ENCODE results near the gene UNC93A.
"Not testable (repeated sequence)": the region's sequence is repeated elsewhere in the genome, so short reads cannot be mapped to it uniquely, and the experiment has no call there.

UNC93A gene

GRCh38 chr6:167317172-167317571, 26.1 kb downstream of the UNC93A start:
- no peak for DNase-seq

DNA sequence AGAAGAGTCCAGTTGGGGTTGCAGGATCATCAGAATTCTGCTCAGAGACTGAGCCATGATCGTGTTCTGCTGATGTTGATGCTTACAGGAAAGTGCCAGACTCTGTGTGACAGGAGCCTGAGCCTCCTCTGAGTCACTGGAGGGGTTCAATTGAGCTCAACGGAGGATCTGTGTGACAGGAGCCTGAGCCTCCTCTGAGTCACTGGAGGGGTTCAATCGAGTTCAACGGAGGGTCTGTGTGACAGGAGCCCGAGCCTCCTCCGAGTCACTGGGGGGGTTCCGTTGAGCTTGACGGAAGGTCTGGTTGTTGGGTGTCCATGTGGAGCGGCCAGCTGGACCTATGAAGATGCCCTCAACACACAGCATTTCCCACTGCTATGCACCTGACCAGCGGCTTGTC, 27.2 kb downstream of the UNC93A start:
- not testable (repeated sequence) for DNase-seq

DNA sequence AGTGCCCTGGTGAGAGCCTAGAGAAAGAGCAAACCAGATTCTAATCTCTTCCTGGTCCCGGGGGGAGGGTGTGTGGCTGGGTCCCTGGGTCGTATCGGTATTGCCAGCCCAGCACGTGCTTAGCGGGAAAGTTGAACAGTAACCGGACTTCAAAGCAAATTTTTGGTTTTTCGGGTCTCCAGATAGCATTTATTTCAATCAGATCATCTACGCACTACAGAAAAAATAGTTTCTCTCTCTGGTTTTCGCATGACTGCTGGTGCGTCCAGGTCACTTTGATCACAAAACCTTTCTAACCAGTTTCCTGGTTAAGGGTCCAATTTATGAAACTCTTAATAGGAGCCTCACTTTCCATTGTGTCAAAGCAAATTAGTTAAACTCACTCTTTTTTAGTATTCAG, 27.7 kb downstream of the UNC93A start:
- DNase-seq = not testable (repeated sequence)

DNA sequence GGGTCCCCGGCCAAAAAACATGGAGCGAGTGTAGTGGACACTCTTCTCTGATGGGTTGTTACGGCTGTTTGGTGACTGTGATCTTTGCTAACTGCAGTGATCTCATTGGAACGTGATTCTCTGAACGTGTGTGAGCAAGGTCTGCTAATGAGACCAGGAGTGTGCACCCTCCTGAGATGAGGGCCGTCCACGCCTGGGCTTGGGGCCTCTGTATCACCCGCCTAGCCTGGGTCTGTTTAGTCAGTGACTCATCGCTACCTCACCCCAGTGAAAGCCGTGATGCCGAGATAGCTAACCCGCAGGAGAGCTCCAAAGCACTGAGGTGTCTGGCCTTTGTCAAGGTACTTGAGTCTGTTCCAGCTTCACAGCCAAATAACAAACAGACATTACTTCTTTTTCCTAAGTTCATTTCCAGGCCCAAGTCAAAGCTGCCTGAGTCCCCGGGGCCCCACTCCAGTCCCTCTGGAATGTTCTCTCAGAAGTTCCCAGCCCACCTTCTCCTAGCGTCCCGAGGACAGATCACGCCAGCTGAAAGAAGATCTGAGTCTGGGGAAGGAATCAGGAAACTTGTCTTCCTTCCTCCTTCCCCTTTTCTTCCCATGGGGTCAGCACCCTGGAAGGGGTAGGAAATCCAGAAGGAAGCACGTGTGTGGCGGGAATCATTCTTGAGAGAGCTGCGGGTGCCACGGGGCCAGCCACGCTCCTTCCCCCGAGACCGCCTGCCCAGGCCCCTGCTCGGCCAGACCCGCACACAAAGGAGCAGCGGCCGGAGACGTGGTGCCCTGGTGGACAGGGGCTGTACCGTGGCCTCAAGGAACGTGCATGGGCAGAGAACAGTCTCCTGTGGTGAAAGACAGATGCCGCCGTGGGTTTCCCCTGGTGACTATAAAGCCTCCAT, 29.0 kb downstream of the UNC93A start:
- DNase-seq = not testable (repeated sequence)

GRCh38 chr6:167320754-167321056, 29.6 kb downstream of the UNC93A start:
- not testable (repeated sequence) for DNase-seq

DNA sequence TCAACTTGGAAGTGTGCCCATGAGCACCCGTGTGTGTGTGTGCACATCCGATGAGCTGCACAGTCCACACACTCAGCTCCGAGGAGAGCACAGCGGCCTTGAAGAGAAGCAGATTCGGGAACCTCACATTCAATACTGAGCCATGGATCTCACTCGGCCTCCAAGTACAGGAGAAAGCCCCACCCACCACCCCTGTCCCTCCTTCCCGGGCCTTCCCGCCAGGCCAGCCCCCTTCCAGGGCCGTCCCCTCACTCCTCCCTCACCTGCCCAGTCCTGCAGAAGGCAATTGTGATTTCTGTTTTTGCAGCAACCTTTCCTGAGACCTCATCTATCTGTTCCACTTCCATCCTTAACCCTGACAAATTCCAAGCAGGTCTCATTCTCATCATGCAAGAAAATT, 30.1 kb downstream of the UNC93A start:
- not testable (repeated sequence) for DNase-seq

DNA sequence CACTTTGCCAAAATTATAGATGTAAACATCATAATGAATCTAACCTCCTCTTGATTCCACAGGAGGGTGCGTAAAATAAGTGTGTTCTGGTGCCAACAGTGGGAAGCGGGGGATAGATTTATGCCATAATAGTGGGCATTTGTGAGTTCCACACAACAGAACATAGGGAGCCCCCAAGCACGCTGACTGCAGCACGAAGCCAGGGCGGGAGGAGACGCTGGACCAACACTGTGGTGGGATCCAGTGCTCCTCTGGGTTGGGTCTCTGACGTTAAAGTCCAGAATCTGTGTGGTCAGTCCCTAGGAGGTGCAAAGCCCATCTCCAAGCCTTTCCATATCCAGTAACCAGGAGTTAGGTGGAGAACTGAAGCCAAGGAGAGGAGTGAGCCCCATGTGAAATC, 32.0 kb downstream of the UNC93A start:
- no peak for DNase-seq

DNA sequence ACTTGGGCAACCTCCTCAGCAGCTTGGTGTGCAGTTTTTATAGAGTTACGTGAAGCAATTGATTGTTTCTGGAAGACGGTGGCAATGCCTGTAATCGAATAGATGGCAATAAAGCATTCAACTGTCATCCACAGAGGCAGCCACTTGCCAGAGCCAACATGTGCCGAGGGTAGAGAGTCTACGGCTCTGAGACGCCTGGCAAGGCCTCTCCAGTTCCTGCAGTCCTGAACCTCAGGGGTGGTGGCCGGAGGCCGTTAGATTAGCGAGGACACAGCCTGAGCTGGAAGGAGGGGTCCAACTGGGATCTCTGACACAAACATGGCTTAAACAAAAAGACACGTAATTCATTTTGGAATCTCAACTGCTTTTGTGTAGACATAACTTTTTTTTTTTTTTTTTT, 33.0 kb downstream of the UNC93A start:
- no peak for DNase-seq

GRCh38 chr6:167325766-167326165, 34.7 kb downstream of the UNC93A start:
- DNase-seq = no peak

- DNase-seq = no peak
Measured at GRCh38 chr6:167327391-167327790, 36.3 kb downstream of the UNC93A start.

DNA sequence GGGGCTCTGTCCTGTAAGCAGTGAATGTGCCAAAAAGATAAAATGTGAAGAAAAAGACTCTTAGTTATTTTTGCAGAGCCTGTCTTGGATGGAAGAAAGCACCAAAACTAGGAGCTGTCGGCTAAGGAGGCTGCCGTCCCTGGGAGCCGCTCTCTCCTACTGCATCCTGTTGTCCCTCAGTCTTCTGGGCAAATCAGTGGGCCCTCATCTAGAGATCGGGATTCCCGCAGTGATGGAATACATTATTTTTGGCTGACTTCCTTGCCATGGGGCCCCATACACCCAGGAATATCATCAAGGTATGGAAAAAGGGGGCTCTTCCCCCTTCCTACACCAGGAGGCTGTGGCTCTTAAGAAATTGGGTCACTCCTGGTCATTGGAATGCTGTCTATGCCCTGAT, 37.0 kb downstream of the UNC93A start:
- no peak for DNase-seq

- no peak for DNase-seq
Measured at GRCh38 chr6:167329014-167329413, 37.9 kb downstream of the UNC93A start.

GRCh38 chr6:167330750-167331149, 39.6 kb downstream of the UNC93A start:
- no peak for DNase-seq

- no peak for DNase-seq
Measured at GRCh38 chr6:167331565-167331964, 40.5 kb downstream of the UNC93A start.

DNA sequence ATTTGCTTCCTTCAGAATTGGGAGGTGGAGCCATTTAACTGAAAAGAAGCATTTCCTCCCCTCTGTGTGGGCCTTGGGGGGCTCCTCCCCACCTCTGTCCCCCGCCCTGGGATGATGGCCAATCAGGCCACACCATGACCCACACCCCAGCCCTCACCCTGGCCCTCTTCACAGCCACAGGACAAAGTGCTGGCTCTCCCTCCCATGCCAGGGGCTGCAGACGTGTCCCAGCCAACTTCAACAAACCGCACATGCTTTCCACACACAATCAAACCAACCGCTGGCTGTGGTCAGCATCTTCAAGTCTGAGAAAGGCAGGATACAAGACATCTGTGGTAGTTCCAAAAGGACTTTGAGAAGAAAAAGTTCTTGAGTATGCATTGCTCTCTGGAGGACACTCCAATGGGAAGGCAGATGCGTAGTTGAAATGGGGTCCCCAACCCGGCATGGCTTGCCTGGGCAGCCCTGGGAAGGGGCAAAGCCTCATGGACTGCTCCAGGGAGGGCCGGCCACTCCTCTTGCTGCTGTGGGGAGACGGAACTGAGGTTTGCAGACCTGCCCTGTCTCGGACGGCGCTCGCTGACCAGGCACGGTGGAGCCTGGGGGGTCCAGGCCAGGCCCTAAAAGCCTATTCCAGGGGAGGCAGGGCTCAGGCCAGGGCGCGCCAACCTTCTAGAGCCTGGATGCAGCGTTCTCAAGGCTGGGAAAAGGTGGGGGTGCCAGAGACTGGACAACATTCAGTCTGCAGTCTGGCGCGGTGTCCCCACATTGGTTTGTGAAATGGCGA, 45.9 kb downstream of the UNC93A start:
- no peak for DNase-seq

DNA sequence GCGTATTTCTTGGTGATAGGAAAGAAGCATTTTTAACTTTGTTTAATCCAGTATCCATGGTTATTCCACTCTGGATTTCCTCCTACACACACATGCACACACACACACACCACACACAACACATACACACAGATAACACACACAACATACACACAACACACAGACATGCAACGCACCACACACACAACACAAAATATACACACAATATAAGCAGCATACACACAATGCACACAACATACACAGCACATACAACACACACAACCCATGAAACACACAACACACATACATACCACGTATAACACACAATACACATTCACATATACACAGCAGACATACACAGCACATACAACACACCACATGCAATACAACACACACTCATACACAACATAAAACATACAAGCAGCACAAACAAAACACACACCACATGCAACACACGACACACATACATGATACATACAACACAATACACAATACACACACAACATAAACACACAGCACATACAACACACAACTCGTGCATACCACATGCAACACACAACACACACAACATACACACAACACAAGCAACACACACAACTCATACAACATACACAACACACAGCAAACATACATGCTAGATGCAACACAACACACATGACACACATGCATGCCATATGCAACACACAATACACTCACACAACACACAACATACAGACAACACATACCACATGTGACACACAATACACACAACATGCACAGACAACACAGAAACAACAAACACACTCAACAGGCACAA, 46.7 kb downstream of the UNC93A start:
- no peak for DNase-seq

DNA sequence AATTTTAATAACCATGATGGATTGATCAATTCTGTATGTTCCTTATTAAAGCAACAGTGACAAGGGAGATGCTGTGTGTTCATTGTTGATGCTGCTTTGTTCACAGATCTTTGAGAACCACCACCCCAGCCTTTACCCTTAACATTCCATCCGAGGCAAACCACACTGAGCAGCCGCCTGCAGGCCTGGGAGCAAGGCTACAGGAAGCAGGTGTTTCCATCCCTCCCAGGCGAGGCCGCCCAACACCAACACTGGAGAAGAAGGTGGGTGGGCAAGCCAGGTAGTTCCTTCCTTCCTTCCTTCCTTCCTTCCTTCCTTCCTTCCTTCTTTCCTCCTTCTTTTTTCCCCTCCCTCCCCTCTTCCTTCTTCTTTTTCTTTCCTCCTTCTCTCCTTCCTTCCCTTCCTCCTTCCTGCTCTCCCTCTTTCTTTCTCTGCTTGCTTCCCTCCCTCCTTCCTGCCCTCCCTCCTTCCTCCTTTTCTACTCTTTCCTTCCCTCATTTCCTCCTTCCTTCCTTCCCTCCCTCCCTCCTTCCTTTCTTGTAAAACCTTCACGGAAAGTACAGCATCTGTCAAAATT, 47.5 kb downstream of the UNC93A start:
- DNase-seq = no peak

- no peak for DNase-seq
Measured at GRCh38 chr6:167341038-167341583, 50.0 kb downstream of the UNC93A start.

- DNase-seq = no peak
Measured at GRCh38 chr6:167341665-167342655, 50.8 kb downstream of the UNC93A start.

DNA sequence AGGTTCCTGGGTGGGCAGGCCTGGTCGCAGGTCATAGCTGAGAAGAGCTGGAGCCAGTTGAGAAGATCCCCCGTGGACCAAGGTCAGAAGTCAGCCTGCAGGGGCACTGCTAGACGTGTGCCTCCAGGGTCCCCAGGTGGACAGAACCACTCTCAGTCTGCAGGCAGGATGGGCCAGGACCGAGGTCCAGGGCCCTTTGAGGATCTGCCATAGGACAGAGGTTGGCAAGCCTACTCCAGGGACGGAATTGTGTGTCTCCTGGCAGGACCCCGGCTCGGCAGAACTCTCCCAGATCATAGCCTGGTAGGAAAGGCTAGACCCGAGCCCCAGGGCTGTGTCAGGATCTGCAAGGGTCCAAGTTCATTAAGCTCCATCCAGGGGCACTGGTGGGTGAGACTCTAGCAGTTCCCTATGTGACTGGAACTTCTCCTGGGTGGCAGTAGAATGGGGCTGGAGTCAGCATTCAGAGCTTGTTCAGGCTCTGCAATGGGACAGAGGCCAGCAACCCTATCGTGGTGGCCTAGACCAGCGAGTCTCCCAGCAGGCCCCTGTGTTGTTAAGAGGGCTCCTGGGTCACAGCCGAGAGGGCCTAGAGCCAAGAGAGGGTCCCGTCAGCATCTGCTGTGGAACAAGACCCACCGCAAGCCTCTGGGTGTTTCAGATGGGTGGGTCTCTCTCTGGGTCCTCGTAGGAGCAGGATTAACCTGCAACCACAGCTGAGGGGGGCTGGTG, 51.9 kb downstream of the UNC93A start:
- DNase-seq = no peak

- no peak for DNase-seq
Measured at GRCh38 chr6:167345348-167345747, 54.2 kb downstream of the UNC93A start.
